ENCODE data around the gene SP6. TPM values are rescaled to one million over a fixed set of nuclear protein-coding genes. Genes with fewer than 3 reads are reported as not detected.

Gene SP6
- total and polyA plus RNA-seq, 2 of the 4 experiments (the other 2 are of a cell fraction), result under 0.01 to 0.31 TPM

- Histone ChIP-seq H4K5ac (ENCODE audit: low read depth, low read length) (no peak overlapping the region), H2BK5ac (ENCODE audit: low read depth, low read length, poor library complexity, severe bottlenecking) (no peak overlapping the region), H3K18ac (ENCODE audit: low read depth, low read length) (no peak overlapping the region), H3K4me3 (ENCODE audit: insufficient read depth, low read depth, low read length) (no peak overlapping the region), H2BK15ac (ENCODE audit: low read depth, low read length) (no peak overlapping the region), H3K79me1 (ENCODE audit: low read depth in 1 of 2, low read length in 2 of 2) (no peaks in the 10 kb centered on the region), H4K20me1 (ENCODE audit: insufficient read depth, low read length) (peaks cover 37% of the 10 kb centered on the region), H2AFZ (replicated peaks; ENCODE audit: low read length, poor library complexity) (no peak overlapping the region), H4K91ac (ENCODE audit: insufficient read depth, low read depth, low read length) (no peak overlapping the region), H2BK20ac (ENCODE audit: low read depth, low read length) (no peak overlapping the region), H2AK5ac (ENCODE audit: low read depth, low read length) (no peak overlapping the region), H2BK120ac (ENCODE audit: low read depth, low read length) (no peak overlapping the region), H3K4ac (ENCODE audit: low read depth, low read length) (no peak overlapping the region), H3K4me2 (ENCODE audit: low read depth, low read length) (no peak overlapping the region), H3K9me3 (ENCODE audit: control insufficient read depth, insufficient read depth, low read length) (no peaks in the 10 kb centered on the region), H3K23ac (ENCODE audit: low read depth, low read length) (no peak overlapping the region), H2AK9ac (replicated peaks; ENCODE audit: low read depth, low read length, poor library complexity) (no peak overlapping the region), H3K14ac (replicated peaks; ENCODE audit: low read depth, low read length) (no peak overlapping the region), H3K56ac (ENCODE audit: extremely low read depth, insufficient read depth, low read length) (no peak overlapping the region), H3K36me3 (ENCODE audit: control insufficient read depth, insufficient read depth, low read length) (peaks cover 38% of the 10 kb centered on the region), H3K9me1 (ENCODE audit: insufficient read depth, low read length) (0 out of 2 replicates have a peak, but pooled peaks cover 2% of the 10 kb centered on the region), H4K8ac (ENCODE audit: low read depth in 2 of 2, low read length in 2 of 2) (no peak overlapping the region), H3K4me1 (ENCODE audit: control insufficient read depth, insufficient read depth, low read length) (peaks cover 3% of the 10 kb centered on the region; the same call in 1 of the 2 replicates), H3K27ac (ENCODE audit: insufficient read depth, low read length) (no peak overlapping the region), H3K9ac (ENCODE audit: low read depth, low read length) (no peak overlapping the region), H3K27me3 (ENCODE audit: control insufficient read depth, insufficient read depth, low read length) (peaks cover 16% of the 10 kb centered on the region)
- intact Hi-C loops (cut with micrococcal nuclease) (no loop called here), in situ Hi-C loops (cut with MboI; ENCODE audit: low sequenced_read_pairs) (no loop called here), dilution Hi-C loops (cut with HindIII; ENCODE audit: low sequenced_read_pairs, unreplicated experiment) (no loop called here)
- ATAC-seq (ENCODE audit: low read depth), result no peak
- CTCF ChIA-PET, result no interaction called here
- no TSS peak for BruUV-seq (replicated peaks)
- POLR2A ChIA-PET (ENCODE audit: unreplicated experiment), result no interaction called here
- TF ChIP-seq RAD21 (IDR thresholded peaks at IDR 0.05; ENCODE audit: low read length), result no peak
- no peak for DNase-seq
- WGBS, 2 experiments (ENCODE audit: extremely low coverage in 2 of 2, insufficient read length in 1 of 2), result 83% methylated on average over 2 of the region's 20 CpGs; no CpG with 5 or more reads in 1 of the 2 experiments
Measured at GRCh38 chr17:47808036-47808829, 42.7 kb downstream of the SP6 start.
